GM19438 (cell line): Measurements from ENCODE around the gene KRT26.
"Not testable (repeated sequence)": the region's sequence is repeated elsewhere in the genome, so short reads cannot be mapped to it uniquely, and the experiment has no call there.

ENCODE experiments used
- ATAC-seq: cut with Tn5 transposase; IDR thresholded peaks from one replicate; pipeline ENCODE4 v1.9.1; 2021; ENCODE audit warnings: low read depth; ENCODE audit not compliant: unreplicated experiment

Gene KRT26

DNA sequence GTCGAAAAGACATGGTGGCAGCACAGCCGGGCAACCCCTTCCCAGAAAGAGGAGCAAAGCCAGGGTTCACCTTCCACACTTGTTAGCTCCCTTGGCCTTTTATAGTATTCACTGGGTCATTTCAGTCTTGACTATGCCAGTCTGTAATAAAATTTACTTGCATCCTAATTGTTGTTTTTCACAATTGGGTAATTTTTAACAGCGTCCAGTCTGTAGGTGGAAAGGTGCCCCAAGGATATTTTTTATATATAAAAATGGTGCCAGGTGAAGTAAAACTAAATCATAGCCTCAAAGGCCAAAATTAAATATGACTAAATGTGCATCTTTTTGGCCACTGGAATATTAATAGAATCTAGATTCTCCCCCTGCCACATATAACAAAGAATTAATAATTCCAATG lies at the start of gene KRT26:
Gene KRT26, minus strand, starts transcription at position 101 of the 400 bp plus-strand sequence. Its CDS starts 88 bp downstream, at position 13.
- ATAC-seq = no peak

DNA sequence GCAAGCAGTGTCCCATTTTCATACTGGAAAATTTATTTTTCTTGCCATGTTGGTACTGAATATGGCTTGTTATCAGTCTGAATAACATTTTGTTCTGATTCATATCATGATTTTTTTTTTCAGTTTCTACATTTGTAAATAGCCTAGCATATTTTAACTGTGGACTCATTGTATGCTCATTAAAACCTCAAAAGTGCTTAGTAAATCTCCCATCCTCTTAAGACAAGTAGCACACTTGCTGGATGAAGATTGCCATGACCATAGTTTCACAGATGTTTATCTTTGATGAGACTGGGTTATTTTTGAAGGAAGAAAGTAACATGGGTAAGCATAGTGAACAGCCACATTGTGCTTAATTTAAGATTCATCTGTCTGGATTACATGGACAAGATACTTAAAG lies 49.5 kb upstream of the KRT26 start:
- no peak for ATAC-seq

DNA sequence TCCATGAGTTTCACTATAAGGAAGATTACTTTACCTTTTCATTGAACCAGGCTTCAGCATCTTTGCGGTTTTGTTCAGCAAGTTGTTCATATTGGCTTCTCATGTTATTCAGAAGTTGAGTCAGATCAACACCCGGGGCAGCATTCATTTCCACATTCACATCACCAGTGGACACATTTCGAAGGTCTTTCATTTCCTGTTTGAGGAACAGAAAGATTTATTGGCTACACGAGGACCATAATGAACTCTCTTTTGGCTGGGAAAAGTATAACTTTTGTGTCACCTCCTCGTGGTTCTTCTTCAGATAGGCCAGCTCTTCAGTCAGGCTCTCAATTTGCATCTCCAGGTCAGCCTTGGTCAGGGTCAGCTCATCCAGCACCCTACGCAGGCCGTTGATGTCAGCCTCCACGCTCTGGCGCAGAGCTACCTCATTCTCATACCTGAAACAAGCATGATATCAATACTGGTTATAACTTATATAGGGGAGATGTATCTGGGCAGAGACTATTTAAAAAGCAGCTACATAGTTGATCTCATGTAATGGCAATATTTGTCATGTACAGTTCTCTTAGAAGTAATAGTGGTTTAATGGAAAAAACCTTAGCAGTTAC lies 48.3 kb upstream of the KRT26 start:
- ATAC-seq = no peak

DNA sequence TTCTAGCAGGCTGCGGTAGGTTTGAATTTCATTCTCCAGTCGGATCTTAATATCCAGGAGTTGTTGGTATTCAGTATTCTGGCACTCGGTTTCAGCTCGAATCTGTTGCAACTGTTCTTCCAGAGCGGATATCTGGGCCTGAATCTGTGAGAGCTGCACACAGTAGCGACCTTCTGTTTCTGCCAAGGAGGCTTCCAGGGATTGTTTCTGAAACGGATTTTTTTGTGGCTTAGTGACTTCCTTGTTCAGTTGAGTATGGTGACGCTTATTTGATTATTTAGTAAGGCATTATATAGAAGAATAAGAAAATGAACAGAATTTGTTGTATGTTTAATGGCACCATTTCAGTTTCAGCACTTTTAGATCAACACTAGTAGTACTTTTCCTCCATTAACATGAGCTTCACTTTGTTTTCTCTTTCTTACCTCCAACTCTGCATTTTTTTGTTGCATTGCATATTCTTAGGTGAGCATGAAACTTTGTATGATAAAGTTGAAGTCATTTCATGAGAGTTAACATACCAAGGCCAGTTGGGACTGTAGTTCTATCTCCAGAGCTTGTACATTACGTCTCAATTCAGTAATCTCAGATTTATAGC lies 47.6 kb upstream of the KRT26 start:
- ATAC-seq = no peak

DNA sequence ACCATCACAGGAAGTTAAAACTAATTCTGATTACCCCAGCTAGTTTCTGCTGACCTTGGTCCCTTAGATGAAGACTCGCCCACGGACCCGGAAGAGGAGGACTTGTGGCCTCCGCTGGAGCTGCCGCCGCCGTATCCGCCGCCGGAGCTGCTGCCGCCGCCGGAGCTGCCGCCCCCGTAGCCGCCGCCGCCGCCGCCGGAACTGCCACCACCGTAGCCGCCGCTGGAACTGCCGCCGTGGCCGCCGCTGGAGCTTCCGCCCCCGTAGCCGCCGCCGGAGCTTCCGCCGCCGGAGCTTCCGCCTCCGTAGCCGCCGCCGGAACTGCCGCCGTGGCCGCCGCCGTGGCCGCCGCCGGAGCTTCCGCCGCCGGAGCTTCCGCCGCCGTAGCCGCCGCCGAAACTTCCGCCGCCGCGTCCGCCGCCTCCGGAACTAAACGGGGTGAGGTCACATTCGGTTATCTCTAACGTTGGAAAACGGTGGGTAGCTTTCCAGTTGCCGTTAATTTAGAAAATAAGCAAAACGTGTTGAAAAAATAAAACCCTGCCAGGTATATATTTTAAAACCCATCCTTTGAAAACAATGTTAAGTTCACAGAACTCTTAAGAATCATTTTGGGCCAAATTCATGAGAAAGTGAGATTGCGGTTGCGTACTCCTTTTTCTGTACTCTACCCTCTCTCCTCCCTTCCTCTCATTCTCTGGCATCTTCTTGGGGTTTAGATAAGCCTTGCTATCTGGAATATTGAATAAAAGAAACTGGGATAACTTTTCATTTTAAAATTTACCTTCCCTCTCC lies 46.9 kb upstream of the KRT26 start:
- ATAC-seq = peak; percentile 76

DNA sequence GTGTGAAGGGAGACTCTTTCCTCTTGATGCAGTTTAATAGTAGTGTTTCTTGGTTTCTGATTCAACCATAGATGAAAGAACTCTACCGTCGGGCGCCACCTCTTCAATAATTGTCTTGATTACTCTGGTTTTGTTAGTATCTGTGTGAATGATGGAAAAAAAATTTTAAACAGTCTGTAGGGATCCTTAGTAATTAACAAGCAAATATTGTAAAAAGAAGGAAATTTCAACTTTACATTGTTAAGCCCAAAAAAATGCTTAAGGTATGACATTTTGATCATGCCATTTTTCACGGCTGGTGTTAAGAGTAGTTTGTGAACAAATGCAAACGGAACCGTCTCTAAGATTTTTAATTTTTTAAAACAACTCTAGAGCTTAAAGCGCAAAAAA lies 46.3 kb upstream of the KRT26 start:
- ATAC-seq = no peak

- no peak for ATAC-seq
Measured at GRCh38 chr17:40817103-40817682, 45.2 kb upstream of the KRT26 start.

DNA sequence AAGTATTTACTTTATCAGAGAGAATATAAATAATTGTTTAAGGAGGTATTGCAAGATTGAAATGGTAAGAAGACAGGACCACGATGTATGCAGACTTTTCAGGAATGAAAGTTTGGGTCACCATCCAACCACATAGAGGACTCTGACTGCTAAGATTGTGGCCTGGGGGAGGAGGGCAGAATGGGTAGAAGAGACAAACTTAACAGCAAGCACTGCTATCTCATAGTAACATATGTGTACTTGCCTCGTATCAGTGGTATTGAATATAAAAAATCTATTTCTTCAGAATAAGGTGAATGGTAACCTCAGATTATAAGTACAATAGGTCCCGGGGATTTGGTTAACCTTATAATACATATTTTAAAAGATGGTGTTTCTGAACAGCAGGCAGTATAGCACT lies 44.6 kb upstream of the KRT26 start:
- no peak for ATAC-seq

GRCh38 chr17:40815381-40815780 lies 43.4 kb upstream of the KRT26 start:
- ATAC-seq = no peak

DNA sequence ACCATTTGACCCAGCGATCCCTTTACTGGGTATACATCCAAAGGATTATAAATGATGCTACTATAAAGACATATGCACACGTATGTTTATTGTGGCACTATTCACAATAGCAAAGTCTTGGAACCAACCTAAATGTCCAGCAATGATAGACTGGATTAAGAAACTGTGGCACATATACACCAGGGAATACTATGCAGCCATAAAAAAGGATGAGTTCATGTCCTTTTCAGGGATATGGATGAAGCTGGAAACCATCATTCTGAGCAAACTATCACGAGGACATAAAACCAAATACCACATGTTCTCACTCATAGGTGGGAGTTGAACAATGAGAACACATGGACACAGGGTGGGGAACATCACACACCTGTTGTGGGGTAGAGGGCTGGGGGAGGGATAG lies 42.7 kb upstream of the KRT26 start:
- not testable (repeated sequence) for ATAC-seq

GRCh38 chr17:40813804-40814203 lies 41.8 kb upstream of the KRT26 start:
- ATAC-seq = no peak

GRCh38 chr17:40812639-40813038 lies 40.6 kb upstream of the KRT26 start:
- ATAC-seq = no peak

DNA sequence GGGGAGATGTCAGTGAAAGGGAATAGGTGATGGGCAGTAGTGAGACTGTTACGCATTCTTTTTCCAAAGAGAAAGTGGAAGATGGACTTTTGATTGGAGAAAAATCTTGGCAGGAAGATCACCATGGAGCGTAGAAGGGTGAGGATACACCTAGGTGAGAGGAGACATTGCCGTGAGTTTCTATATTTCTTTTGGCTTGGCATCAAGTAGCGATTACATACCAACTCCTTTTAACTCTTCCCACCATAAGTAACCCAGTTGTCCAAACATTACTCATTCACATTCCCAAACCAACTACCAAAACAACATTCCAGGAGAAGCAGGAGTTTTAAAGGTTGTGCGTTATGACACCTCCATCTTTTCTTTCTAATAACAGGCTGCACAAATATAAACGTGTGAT lies 38.5 kb upstream of the KRT26 start:
- ATAC-seq = no peak

GRCh38 chr17:40809721-40810421 lies 37.9 kb upstream of the KRT26 start:
- ATAC-seq = no peak

DNA sequence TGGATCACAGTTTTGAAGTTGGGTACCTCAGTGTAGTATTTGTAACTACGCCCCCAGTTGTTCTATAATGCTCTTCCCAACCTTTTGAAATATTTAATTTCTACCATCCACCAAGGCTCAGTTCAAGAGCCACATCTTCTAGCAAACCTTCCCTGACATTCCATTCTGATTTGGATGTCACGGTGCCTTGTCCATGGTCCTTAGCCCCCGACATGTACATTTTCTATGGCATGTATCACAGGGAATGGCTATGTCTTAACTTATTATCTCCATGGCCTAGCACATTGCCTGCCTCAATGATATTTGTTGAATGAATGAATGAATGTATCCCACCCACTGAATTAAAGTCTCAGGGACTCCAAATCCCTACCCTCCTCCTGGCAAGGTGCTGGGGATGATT lies 34.1 kb upstream of the KRT26 start:
- no peak for ATAC-seq

DNA sequence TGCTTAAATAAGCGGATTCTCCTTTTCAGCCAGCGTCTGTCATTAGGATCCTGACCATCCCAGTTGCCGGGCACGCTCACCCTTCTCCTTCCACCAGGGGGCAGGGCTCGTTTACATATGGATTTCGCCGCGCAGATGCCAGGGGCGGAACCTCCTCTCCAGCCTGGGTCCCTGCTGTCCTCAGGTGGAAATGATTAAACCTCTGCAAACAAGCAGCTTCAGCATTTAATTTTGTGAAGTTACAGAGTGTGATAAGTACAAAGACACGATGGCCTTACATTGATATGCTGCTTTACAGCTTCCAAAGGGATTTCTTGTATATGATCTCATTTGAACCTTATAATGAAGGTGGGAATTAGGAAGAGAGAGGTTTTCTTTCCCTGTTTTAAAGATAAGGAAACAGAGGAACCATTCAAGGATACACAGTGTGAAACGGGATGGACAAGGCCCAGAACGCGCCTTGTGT lies 31.6 kb upstream of the KRT26 start:
- ATAC-seq = no peak

GRCh38 chr17:40801157-40801556 lies 29.2 kb upstream of the KRT26 start:
- no peak for ATAC-seq

DNA sequence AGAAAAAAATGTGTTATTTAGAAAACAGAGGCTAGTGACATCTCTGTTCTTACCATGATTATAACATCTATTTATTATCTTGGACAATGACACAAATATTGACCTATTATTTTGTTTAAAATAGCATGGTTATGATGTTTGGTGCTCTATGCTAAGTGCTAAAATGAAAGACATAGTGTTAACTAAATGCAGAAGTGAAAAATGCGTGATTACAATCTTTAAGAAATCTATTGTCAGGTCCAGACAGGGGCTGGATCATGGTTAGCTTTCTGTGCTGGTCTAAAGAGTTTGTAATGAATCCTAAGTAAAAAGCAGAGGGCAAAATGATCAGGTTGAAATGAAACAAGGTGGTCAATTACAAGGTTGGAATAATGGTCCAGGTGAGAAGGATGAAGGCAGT lies 28.4 kb upstream of the KRT26 start:
- ATAC-seq = no peak

- no peak for ATAC-seq
Measured at GRCh38 chr17:40799859-40800258, 27.9 kb upstream of the KRT26 start, which contains the start of gene KRT28. Gene KRT28 (minus strand): TSS chr17:40799959. CDS start chr17:40799893, 66 bp downstream.

GRCh38 chr17:40796846-40797245 lies 24.8 kb upstream of the KRT26 start:
- no peak for ATAC-seq
